Measurements from ENCODE around the gene PIRT. TPM values are rescaled to one million over a fixed set of nuclear protein-coding genes. Genes with fewer than 3 reads are reported as not detected.

PIRT gene
- total and polyA plus RNA-seq, 2 donors (not counting 1 experiment from before 2014, with no cell fraction given) = not detected

DNA sequence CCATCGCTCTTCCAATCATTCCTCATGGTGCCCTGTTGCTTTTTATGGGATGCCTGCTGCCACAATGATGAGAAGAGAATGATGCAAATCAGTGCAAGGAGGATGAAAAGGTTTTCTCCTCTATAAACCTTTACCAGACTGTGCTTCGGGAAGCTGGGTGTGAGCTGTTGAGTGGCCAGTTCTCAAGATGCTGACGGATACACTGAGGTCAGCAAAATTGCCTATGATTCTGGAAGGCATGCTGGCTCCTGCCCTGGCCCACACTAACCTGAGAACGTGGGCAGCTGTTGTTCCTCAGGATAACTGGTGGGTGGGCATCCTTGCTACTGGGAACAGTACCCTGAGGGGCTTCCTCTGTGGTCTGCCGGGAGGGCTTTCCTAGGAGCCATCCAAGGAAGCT is 795 bp upstream of the PIRT start:
- Histone ChIP-seq H3K4me3 (replicated peaks in 1 of 4; ENCODE audit: control extremely low read depth in 1 of 4, insufficient read depth in 1 of 4, low read depth in 3 of 4, low read length in 4 of 4) (no peak overlapping the region), H3K4me1 (ENCODE audit: control insufficient read depth, extremely low read depth, insufficient read depth, low read length) (no peaks in the 10 kb centered on the region), H4K20me1 (ENCODE audit: control insufficient read depth, extremely low read depth, insufficient read depth, low read length) (no peaks in the 10 kb centered on the region), H3K27ac (ENCODE audit: insufficient read depth, low read length) (no peak overlapping the region), H3K9ac (ENCODE audit: insufficient read depth, low read length) (no peak overlapping the region), H3K79me2 (ENCODE audit: control insufficient read depth, insufficient read depth, low read length) (no peaks in the 10 kb centered on the region), H2AFZ (ENCODE audit: low read length) (no peak overlapping the region), H3K9me3 (ENCODE audit: control insufficient read depth, insufficient read depth, low read depth, low read length) (no peaks in the 10 kb centered on the region), H3K27me3 (ENCODE audit: control insufficient read depth, insufficient read depth, low read length) (no peaks in the 10 kb centered on the region), H3K36me3 (ENCODE audit: control insufficient read depth, insufficient read depth, low read length) (no peaks in the 10 kb centered on the region), H3K4me2 (ENCODE audit: extremely low read depth, insufficient read depth, low read length) (no peak overlapping the region)
- DNase-seq (ENCODE audit: low read depth in 2 of 2) = no peak
- TF ChIP-seq EZH2 (IDR thresholded peaks at IDR 0.05; ENCODE audit: low read length, missing control alignments) = no peak
- TF ChIP-seq, protein P1, sequence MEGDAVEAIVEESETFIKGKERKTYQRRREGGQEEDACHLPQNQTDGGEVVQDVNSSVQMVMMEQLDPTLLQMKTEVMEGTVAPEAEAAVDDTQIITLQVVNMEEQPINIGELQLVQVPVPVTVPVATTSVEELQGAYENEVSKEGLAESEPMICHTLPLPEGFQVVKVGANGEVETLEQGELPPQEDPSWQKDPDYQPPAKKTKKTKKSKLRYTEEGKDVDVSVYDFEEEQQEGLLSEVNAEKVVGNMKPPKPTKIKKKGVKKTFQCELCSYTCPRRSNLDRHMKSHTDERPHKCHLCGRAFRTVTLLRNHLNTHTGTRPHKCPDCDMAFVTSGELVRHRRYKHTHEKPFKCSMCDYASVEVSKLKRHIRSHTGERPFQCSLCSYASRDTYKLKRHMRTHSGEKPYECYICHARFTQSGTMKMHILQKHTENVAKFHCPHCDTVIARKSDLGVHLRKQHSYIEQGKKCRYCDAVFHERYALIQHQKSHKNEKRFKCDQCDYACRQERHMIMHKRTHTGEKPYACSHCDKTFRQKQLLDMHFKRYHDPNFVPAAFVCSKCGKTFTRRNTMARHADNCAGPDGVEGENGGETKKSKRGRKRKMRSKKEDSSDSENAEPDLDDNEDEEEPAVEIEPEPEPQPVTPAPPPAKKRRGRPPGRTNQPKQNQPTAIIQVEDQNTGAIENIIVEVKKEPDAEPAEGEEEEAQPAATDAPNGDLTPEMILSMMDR (conservative IDR thresholded peaks at IDR 0.05 in 1 of 2, IDR thresholded peaks at IDR 0.05 in 1 of 2; ENCODE audit: low read depth in 1 of 2, low read length in 2 of 2) = no peak

GRCh38 chr17:10836966-10837590 is 809 bp downstream of the PIRT start:
- H3K36me3 ChIP-seq (ENCODE audit: control insufficient read depth, insufficient read depth, low read length) = no peaks in the 10 kb centered on the region
- H3K9ac ChIP-seq (ENCODE audit: insufficient read depth, low read length) = no peak overlapping the region
- no peaks in the 10 kb centered on the region for H3K79me2 ChIP-seq (ENCODE audit: control insufficient read depth, insufficient read depth, low read length)
- no peak overlapping the region for H3K4me3 ChIP-seq (replicated peaks in 1 of 4; ENCODE audit: control extremely low read depth in 1 of 4, insufficient read depth in 1 of 4, low read depth in 3 of 4, low read length in 4 of 4)
- H3K27ac ChIP-seq (ENCODE audit: insufficient read depth, low read length) = no peak overlapping the region
- TF ChIP-seq, protein P1 (conservative IDR thresholded peaks at IDR 0.05 in 1 of 2, IDR thresholded peaks at IDR 0.05 in 1 of 2; ENCODE audit: low read depth in 1 of 2, low read length in 2 of 2) = no peak
- TF ChIP-seq EZH2 (IDR thresholded peaks at IDR 0.05; ENCODE audit: low read length, missing control alignments) = no peak
- DNase-seq (ENCODE audit: low read depth in 2 of 2) = no peak
- H3K4me2 ChIP-seq (ENCODE audit: extremely low read depth, insufficient read depth, low read length) = no peak overlapping the region
- no peaks in the 10 kb centered on the region for H3K27me3 ChIP-seq (ENCODE audit: control insufficient read depth, insufficient read depth, low read length)
- H2AFZ ChIP-seq (ENCODE audit: low read length) = no peak overlapping the region
- no peaks in the 10 kb centered on the region for H3K9me3 ChIP-seq (ENCODE audit: control insufficient read depth, insufficient read depth, low read depth, low read length)
- H3K4me1 ChIP-seq (ENCODE audit: control insufficient read depth, extremely low read depth, insufficient read depth, low read length) = no peaks in the 10 kb centered on the region
- H4K20me1 ChIP-seq (ENCODE audit: control insufficient read depth, extremely low read depth, insufficient read depth, low read length) = no peaks in the 10 kb centered on the region

DNA sequence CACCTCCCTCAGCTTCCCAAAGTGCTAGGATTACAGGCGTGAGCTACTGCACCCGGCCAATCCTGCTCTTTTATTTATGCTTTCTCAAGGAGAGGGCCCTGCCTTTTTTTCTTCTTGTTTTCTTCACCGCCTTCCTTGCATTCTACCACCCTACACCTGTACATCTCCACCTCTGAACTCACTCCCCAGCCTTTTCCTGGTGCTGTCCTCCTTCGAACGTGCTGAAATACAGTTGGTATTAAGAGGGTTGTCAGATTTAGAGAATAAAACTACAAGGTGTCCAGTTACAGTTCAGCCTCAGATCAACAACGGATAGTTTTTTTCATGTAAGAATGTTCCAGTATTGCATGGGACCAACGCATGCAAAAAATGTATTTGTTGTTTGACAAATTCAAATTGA is 1.7 kb downstream of the PIRT start:
- H3K9ac ChIP-seq (ENCODE audit: insufficient read depth, low read length) = no peak overlapping the region
- H4K20me1 ChIP-seq (ENCODE audit: control insufficient read depth, extremely low read depth, insufficient read depth, low read length) = no peaks in the 10 kb centered on the region
- no peaks in the 10 kb centered on the region for H3K27me3 ChIP-seq (ENCODE audit: control insufficient read depth, insufficient read depth, low read length)
- no peak overlapping the region for H3K4me2 ChIP-seq (ENCODE audit: extremely low read depth, insufficient read depth, low read length)
- no peak overlapping the region for H3K27ac ChIP-seq (ENCODE audit: insufficient read depth, low read length)
- no peak for DNase-seq (ENCODE audit: low read depth in 2 of 2)
- no peaks in the 10 kb centered on the region for H3K4me1 ChIP-seq (ENCODE audit: control insufficient read depth, extremely low read depth, insufficient read depth, low read length)
- no peaks in the 10 kb centered on the region for H3K79me2 ChIP-seq (ENCODE audit: control insufficient read depth, insufficient read depth, low read length)
- H3K9me3 ChIP-seq (ENCODE audit: control insufficient read depth, insufficient read depth, low read depth, low read length) = no peaks in the 10 kb centered on the region
- no peak overlapping the region for H2AFZ ChIP-seq (ENCODE audit: low read length)
- H3K36me3 ChIP-seq (ENCODE audit: control insufficient read depth, insufficient read depth, low read length) = no peaks in the 10 kb centered on the region
- H3K4me3 ChIP-seq (replicated peaks in 1 of 4; ENCODE audit: control extremely low read depth in 1 of 4, insufficient read depth in 1 of 4, low read depth in 3 of 4, low read length in 4 of 4) = no peak overlapping the region
- TF ChIP-seq, protein P1 (conservative IDR thresholded peaks at IDR 0.05 in 1 of 2, IDR thresholded peaks at IDR 0.05 in 1 of 2; ENCODE audit: low read depth in 1 of 2, low read length in 2 of 2) = no peak
- no peak for TF ChIP-seq EZH2 (IDR thresholded peaks at IDR 0.05; ENCODE audit: low read length, missing control alignments)

Measured in fibroblast of lung (primary cell).